ENCODE data around the gene GPC5.

DNA sequence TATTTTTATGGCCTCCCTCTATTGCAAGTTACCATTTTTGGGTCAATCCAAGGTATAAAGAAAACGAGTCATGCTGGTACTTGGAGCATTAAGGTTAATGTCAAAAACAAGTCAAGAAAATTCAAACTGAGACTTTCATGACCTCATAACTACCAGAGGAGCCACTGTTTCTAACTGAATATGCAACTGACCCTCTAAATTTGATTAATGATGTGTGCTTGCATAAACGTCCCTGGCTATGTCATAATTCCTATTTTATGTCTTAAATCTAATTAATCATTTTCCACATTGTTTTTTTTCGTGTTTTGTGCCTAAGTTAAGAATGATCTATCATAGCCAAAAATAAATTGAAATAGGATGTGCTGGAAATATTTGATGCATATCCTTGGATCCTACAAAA is 1431.5 kb downstream of the GPC5 start:
- TF ChIP-seq, protein P1, sequence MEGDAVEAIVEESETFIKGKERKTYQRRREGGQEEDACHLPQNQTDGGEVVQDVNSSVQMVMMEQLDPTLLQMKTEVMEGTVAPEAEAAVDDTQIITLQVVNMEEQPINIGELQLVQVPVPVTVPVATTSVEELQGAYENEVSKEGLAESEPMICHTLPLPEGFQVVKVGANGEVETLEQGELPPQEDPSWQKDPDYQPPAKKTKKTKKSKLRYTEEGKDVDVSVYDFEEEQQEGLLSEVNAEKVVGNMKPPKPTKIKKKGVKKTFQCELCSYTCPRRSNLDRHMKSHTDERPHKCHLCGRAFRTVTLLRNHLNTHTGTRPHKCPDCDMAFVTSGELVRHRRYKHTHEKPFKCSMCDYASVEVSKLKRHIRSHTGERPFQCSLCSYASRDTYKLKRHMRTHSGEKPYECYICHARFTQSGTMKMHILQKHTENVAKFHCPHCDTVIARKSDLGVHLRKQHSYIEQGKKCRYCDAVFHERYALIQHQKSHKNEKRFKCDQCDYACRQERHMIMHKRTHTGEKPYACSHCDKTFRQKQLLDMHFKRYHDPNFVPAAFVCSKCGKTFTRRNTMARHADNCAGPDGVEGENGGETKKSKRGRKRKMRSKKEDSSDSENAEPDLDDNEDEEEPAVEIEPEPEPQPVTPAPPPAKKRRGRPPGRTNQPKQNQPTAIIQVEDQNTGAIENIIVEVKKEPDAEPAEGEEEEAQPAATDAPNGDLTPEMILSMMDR (IDR thresholded peaks at IDR 0.05): no peak
- TF ChIP-seq POLR2A (IDR thresholded peaks at IDR 0.05): no peak

Measured in uterus (tissue), 2 donors.